Memory B cell (primary cell): ENCODE results near the gene RANBP10.
A peak's percentile ranks its signal among the peaks of the same experiment; 100 is the strongest.

Source experiments
- ATAC-seq: fragments of 150-1000 bp; cut with Tn5 transposase; 2 replicates; pipeline ENCODE4 v1.10.0; 2021; ENCODE audit warnings: low read depth, mild to moderate bottlenecking, moderate library complexity
- DNase-seq, 2 donors: peaks; one replicate each; pipeline ENCODE4 v3.0.0; 2022; ENCODE audit warnings: low spot score in 2 of 2
- H3K27ac Mint-ChIP-seq: one replicate; pipeline ENCODE4 v1.8.0; 2022; ENCODE audit warnings: mild to moderate bottlenecking, moderate library complexity, mixed read lengths
- H3K27me3 Mint-ChIP-seq: one replicate; pipeline ENCODE4 v1.8.0; 2022; ENCODE audit warnings: mixed read lengths
- H3K36me3 Mint-ChIP-seq: one replicate; pipeline ENCODE4 v1.8.0; 2022; ENCODE audit warnings: mild to moderate bottlenecking, mixed read lengths
- H3K4me1 Mint-ChIP-seq: one replicate; pipeline ENCODE4 v1.8.0; 2022; ENCODE audit warnings: mixed read lengths
- H3K4me3 Mint-ChIP-seq: one replicate; pipeline ENCODE4 v1.8.0; 2022; ENCODE audit warnings: mild to moderate bottlenecking, moderate library complexity, mixed read lengths
- H3K9me3 Mint-ChIP-seq: one replicate; pipeline ENCODE4 v1.8.0; 2022; ENCODE audit warnings: mixed read lengths

The RANBP10 gene

GRCh38 chr16:67779256-67780014 is 26.9 kb downstream of the RANBP10 start:
- ATAC-seq (peak; percentile 32), DNase-seq (no peak)
- Mint-ChIP-seq H3K27ac (no peak overlapping the region), H3K4me1 (peaks cover 22% of the 10 kb centered on the region), H3K36me3 (peaks cover 3% of the 10 kb centered on the region), H3K9me3 (no peaks in the 10 kb centered on the region), H3K27me3 (no peaks in the 10 kb centered on the region), H3K4me3 (no peak overlapping the region)

GRCh38 chr16:67775273-67775672 is 31.1 kb downstream of the RANBP10 start:
- Mint-ChIP-seq H3K27me3 (no peaks in the 10 kb centered on the region), H3K4me1 (peaks cover 9% of the 10 kb centered on the region), H3K27ac (no peak overlapping the region), H3K36me3 (peaks cover 12% of the 10 kb centered on the region), H3K9me3 (no peaks in the 10 kb centered on the region), H3K4me3 (no peak overlapping the region)
- ATAC-seq, result no peak
- DNase-seq, result no peak

GRCh38 chr16:67774457-67774853 is 31.9 kb downstream of the RANBP10 start:
- no peaks in the 10 kb centered on the region for H3K27me3 Mint-ChIP-seq
- no peaks in the 10 kb centered on the region for H3K9me3 Mint-ChIP-seq
- peaks cover 3% of the 10 kb centered on the region for H3K4me1 Mint-ChIP-seq
- H3K27ac Mint-ChIP-seq, result no peak overlapping the region
- H3K4me3 Mint-ChIP-seq, result no peak overlapping the region
- H3K36me3 Mint-ChIP-seq, result peaks cover 10% of the 10 kb centered on the region
- no peak for DNase-seq
- ATAC-seq, result no peak

- DNase-seq (no peak), ATAC-seq (no peak)
- Mint-ChIP-seq H3K4me3 (no peak overlapping the region), H3K4me1 (peaks cover 2% of the 10 kb centered on the region), H3K27me3 (no peaks in the 10 kb centered on the region), H3K9me3 (no peaks in the 10 kb centered on the region), H3K36me3 (peaks cover 10% of the 10 kb centered on the region), H3K27ac (no peak overlapping the region)
These were observed 32.5 kb downstream of the RANBP10 start for GRCh38 chr16:67773569-67774456.

- no peak overlapping the region for H3K4me3 Mint-ChIP-seq
- no peaks in the 10 kb centered on the region for H3K9me3 Mint-ChIP-seq
- no peak for ATAC-seq
- H3K27ac Mint-ChIP-seq, result no peak overlapping the region
- H3K27me3 Mint-ChIP-seq, result no peaks in the 10 kb centered on the region
- no peak for DNase-seq
- H3K36me3 Mint-ChIP-seq, result peaks cover 10% of the 10 kb centered on the region
- H3K4me1 Mint-ChIP-seq, result peaks cover 2% of the 10 kb centered on the region
These were observed 33.3 kb downstream of the RANBP10 start for GRCh38 chr16:67773099-67773498.

GRCh38 chr16:67770346-67770991 is 35.9 kb downstream of the RANBP10 start:
- Mint-ChIP-seq H3K36me3 (peaks cover 17% of the 10 kb centered on the region), H3K27ac (no peak overlapping the region), H3K4me3 (no peak overlapping the region), H3K27me3 (no peaks in the 10 kb centered on the region), H3K4me1 (peaks cover 2% of the 10 kb centered on the region), H3K9me3 (no peaks in the 10 kb centered on the region)
- no peak for ATAC-seq
- DNase-seq, result no peak

GRCh38 chr16:67767953-67768352 is 38.4 kb downstream of the RANBP10 start:
- peaks cover 18% of the 10 kb centered on the region for H3K36me3 Mint-ChIP-seq
- no peak for ATAC-seq

GRCh38 chr16:67766291-67766690 is 40.1 kb downstream of the RANBP10 start:
- no peak overlapping the region for H3K4me3 Mint-ChIP-seq
- H3K9me3 Mint-ChIP-seq, result no peaks in the 10 kb centered on the region
- DNase-seq (no peak), ATAC-seq (no peak)
- H3K4me1 Mint-ChIP-seq, result peaks cover 3% of the 10 kb centered on the region
- H3K27me3 Mint-ChIP-seq, result no peaks in the 10 kb centered on the region
- H3K36me3 Mint-ChIP-seq, result peaks cover 15% of the 10 kb centered on the region
- no peak overlapping the region for H3K27ac Mint-ChIP-seq

More at GRCh38 chr16:67767953-67768352, 38.4 kb downstream of the RANBP10 start:
- Mint-ChIP-seq H3K27ac (no peak overlapping the region), H3K4me1 (no peaks in the 10 kb centered on the region), H3K4me3 (no peak overlapping the region), H3K27me3 (no peaks in the 10 kb centered on the region), H3K9me3 (no peaks in the 10 kb centered on the region)
- DNase-seq, result no peak

- H3K4me3 Mint-ChIP-seq, result no peak overlapping the region
- H3K4me1 Mint-ChIP-seq, result peaks cover 14% of the 10 kb centered on the region
- no peak for ATAC-seq
- no peaks in the 10 kb centered on the region for H3K9me3 Mint-ChIP-seq
- H3K27ac Mint-ChIP-seq, result no peak overlapping the region
- H3K36me3 Mint-ChIP-seq, result peaks cover 18% of the 10 kb centered on the region
- DNase-seq, result no peak
- H3K27me3 Mint-ChIP-seq, result no peaks in the 10 kb centered on the region
These were observed 42.1 kb downstream of the RANBP10 start for GRCh38 chr16:67764158-67764667.

- ATAC-seq, result no peak
- H3K9me3 Mint-ChIP-seq, result no peaks in the 10 kb centered on the region
- H3K36me3 Mint-ChIP-seq, result peaks cover 21% of the 10 kb centered on the region
- H3K27ac Mint-ChIP-seq, result no peak overlapping the region
- no peaks in the 10 kb centered on the region for H3K27me3 Mint-ChIP-seq
- no peak overlapping the region for H3K4me3 Mint-ChIP-seq
- peaks cover 14% of the 10 kb centered on the region for H3K4me1 Mint-ChIP-seq
- no peak for DNase-seq
These were observed 43.3 kb downstream of the RANBP10 start for GRCh38 chr16:67763066-67763465.

GRCh38 chr16:67762385-67762784 is 44.0 kb downstream of the RANBP10 start:
- H3K4me1 Mint-ChIP-seq, result peaks cover 14% of the 10 kb centered on the region
- H3K9me3 Mint-ChIP-seq, result no peaks in the 10 kb centered on the region
- H3K27me3 Mint-ChIP-seq, result no peaks in the 10 kb centered on the region
- H3K36me3 Mint-ChIP-seq, result peaks cover 21% of the 10 kb centered on the region
- no peak for ATAC-seq
- no peak overlapping the region for H3K27ac Mint-ChIP-seq
- no peak overlapping the region for H3K4me3 Mint-ChIP-seq
- no peak for DNase-seq

- H3K27me3 Mint-ChIP-seq, result no peaks in the 10 kb centered on the region
- DNase-seq (no peak), ATAC-seq (no peak)
- no peak overlapping the region for H3K27ac Mint-ChIP-seq
- no peaks in the 10 kb centered on the region for H3K9me3 Mint-ChIP-seq
- H3K4me1 Mint-ChIP-seq, result peaks cover 14% of the 10 kb centered on the region
- no peak overlapping the region for H3K4me3 Mint-ChIP-seq
- H3K36me3 Mint-ChIP-seq, result peaks cover 21% of the 10 kb centered on the region
These were observed 44.4 kb downstream of the RANBP10 start for GRCh38 chr16:67761924-67762323.

GRCh38 chr16:67760956-67761230 is 45.5 kb downstream of the RANBP10 start:
- DNase-seq (no peak), ATAC-seq (no peak)
- Mint-ChIP-seq H3K27me3 (no peaks in the 10 kb centered on the region), H3K4me1 (peaks cover 17% of the 10 kb centered on the region), H3K36me3 (peaks cover 16% of the 10 kb centered on the region), H3K9me3 (no peaks in the 10 kb centered on the region), H3K4me3 (no peak overlapping the region), H3K27ac (peak overlapping the region; percentile 47)
